WTC11 (cell line): Measurements from ENCODE around the gene PARVB.

Experiments
- CTCF ChIP-seq: fragments of 200-600 bp; IDR thresholded peaks from 2 replicates; pipeline ENCODE4 v1.8.0; 2022; ENCODE audit warnings: antibody characterized with exemption
- SMAD3 ChIP-seq: sonication (generic); formaldehyde crosslinking; IDR thresholded peaks from 2 replicates; pipeline ENCODE4 v1.8.0; 2022; ENCODE audit warnings: missing genetic modification reagents, mild to moderate bottlenecking, borderline replicate concordance
- TF ChIP-seq, protein P1 (sequence below): sonication (generic); formaldehyde crosslinking; IDR thresholded peaks from 2 replicates; pipeline ENCODE4 v1.8.1; 2023; ENCODE audit warnings: mild to moderate bottlenecking, missing genetic modification reagents, moderate library complexity

GRCh38 chr22:44136112-44136511, 112.0 kb downstream of the PARVB start:
- TF ChIP-seq SMAD3, result no peak
- no peak for TF ChIP-seq CTCF
- TF ChIP-seq, protein P1, sequence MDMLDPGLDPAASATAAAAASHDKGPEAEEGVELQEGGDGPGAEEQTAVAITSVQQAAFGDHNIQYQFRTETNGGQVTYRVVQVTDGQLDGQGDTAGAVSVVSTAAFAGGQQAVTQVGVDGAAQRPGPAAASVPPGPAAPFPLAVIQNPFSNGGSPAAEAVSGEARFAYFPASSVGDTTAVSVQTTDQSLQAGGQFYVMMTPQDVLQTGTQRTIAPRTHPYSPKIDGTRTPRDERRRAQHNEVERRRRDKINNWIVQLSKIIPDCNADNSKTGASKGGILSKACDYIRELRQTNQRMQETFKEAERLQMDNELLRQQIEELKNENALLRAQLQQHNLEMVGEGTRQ (CRISPR knock-in tag), result no peak
